K562 (cell line): ENCODE data around the gene HSPA1B. TPM values are rescaled to one million over a fixed set of nuclear protein-coding genes. Genes with fewer than 3 reads are reported as not detected.

Source experiments
- CREB1 ChIP-seq, 2 experiments: sonication (generic) in 1 of 2; formaldehyde crosslinking in 1 of 2; IDR thresholded peaks; 2 replicates each; pipeline versions ENCODE4 v1.6.1 to v1.8.0; 2012 to 2022; ENCODE audit warnings: inconsistent platforms in 1 of 2, mild to moderate bottlenecking in 1 of 2, missing genetic modification reagents in 1 of 2, moderate library complexity in 1 of 2
- MCM7 ChIP-seq, 2 experiments: fragments of 450-650 bp; IDR thresholded peaks; 2 replicates each; pipeline ENCODE4 v1.6.1; 2016 to 2018
- NR4A1 ChIP-seq, 2 experiments: fragments of 250-450 bp in 1 of 2; fragments of 450-650 bp in 1 of 2; sonication (Bioruptor Pico) in 1 of 2; IDR thresholded peaks; 2 replicates each; pipeline versions ENCODE4 v1.4.0 to v1.6.1; 2016 to 2020; ENCODE audit warnings: mild to moderate bottlenecking in 2 of 2, missing compliant biosample characterization in 1 of 2, missing genetic modification characterization in 1 of 2, moderate library complexity in 1 of 2
- POLR2AphosphoS2 ChIP-seq: IDR thresholded peaks from 2 replicates; pipeline ENCODE4 v1.6.1; 2012; ENCODE audit warnings: low read length, improper control_type of control experiment
- RAD21 ChIP-seq, 2 experiments: fragments of 250-450 bp in 1 of 2; fragments of 450-650 bp in 1 of 2; sonication (Bioruptor Pico) in 1 of 2; formaldehyde crosslinking in 1 of 2; IDR thresholded peaks in 1 of 2; conservative IDR thresholded peaks in 1 of 2; 2 replicates each; pipeline versions ENCODE4 v1.4.0 to v1.8.0; 2020 to 2022; ENCODE audit warnings: mild to moderate bottlenecking in 2 of 2, moderate library complexity in 1 of 2
- RFX7 ChIP-seq: fragments of 250-450 bp; sonication (Bioruptor Pico); IDR thresholded peaks from 2 replicates; pipeline ENCODE4 v1.5.1; 2021; ENCODE audit warnings: mild to moderate bottlenecking
- TBP ChIP-seq: optimal IDR thresholded peaks from 2 replicates; pipeline ENCODE3; 2011; ENCODE audit warnings: low read depth, low read length, improper control_type of control experiment
- ZBTB7A ChIP-seq: IDR thresholded peaks from 2 replicates; pipeline ENCODE4 v1.6.1; 2011; ENCODE audit warnings: low read depth, mild to moderate bottlenecking, low read length, moderate library complexity, borderline replicate concordance; ENCODE audit not compliant: control insufficient read depth
- ZFP1 ChIP-seq: fragments of 450-650 bp; formaldehyde crosslinking; IDR thresholded peaks from 2 replicates; pipeline ENCODE4 v1.4.0; 2020; ENCODE audit warnings: mild to moderate bottlenecking, mixed read lengths
- ZNF444 ChIP-seq: fragments of 250-450 bp; sonication (Bioruptor Pico); IDR thresholded peaks from 2 replicates; pipeline ENCODE4 v1.4.0; 2020; ENCODE audit warnings: mild to moderate bottlenecking, moderate library complexity
- polyA plus RNA-seq, 8 experiments: library from polyadenylated mRNA; depleted of rRNA in 4 of 8; stranded (reverse) in 5 of 8; unstranded in 3 of 8; fragments of >200 nt; fragmentation: Nextera tagmentation in 2 of 8; fragmentation: Illumina TruSeq in 1 of 8; extraction: Ambion mirVana in 2 of 8; extraction: Trizol in 1 of 8; gene quantifications; 2 replicates each; pipeline versions ENCODE4 v1.2.1 to v1.2.3, GENCODE V29; 2011 to 2014; ENCODE audit warnings: inconsistent platforms in 1 of 8, missing spikeins in 1 of 8
- total RNA-seq, 7 experiments: library from RNA; depleted of rRNA in 6 of 7; stranded (reverse); fragments of >200 nt in 6 of 7; fragmentation: Illumina TruSeq in 2 of 7; extraction: Trizol in 2 of 7; gene quantifications; 2 replicates each; pipeline versions ENCODE4 v1.2.1 to v1.2.3, GENCODE V29; 2011 to 2021; ENCODE audit warnings: low replicate concordance in 1 of 7
- TF ChIP-seq, protein P1 (sequence below): fragments of 450-650 bp; IDR thresholded peaks from 2 replicates; pipeline ENCODE4 v1.6.1; 2016; ENCODE audit warnings: antibody characterized with exemption
- TF ChIP-seq, protein P2 (sequence below): sonication (generic); formaldehyde crosslinking; IDR thresholded peaks from 2 replicates; pipeline ENCODE4 v1.8.1; 2023; ENCODE audit warnings: mild to moderate bottlenecking, missing genetic modification reagents
- TF ChIP-seq, protein P3 (sequence below): fragments of 250-450 bp; sonication (Bioruptor Pico); IDR thresholded peaks from 2 replicates; pipeline ENCODE4 v1.5.0; 2021
- TF ChIP-seq, protein P4 (sequence below), 2 experiments: fragments of 150-350 bp in 1 of 2; IDR thresholded peaks; 2 replicates each; pipeline ENCODE4 v1.6.1; 2012 to 2016; ENCODE audit warnings: low read depth in 2 of 2, low read length in 2 of 2, mild to moderate bottlenecking in 1 of 2, moderate library complexity in 1 of 2
- TF ChIP-seq, protein P5 (sequence below): fragments of 250-450 bp; sonication (Bioruptor Pico); IDR thresholded peaks from 2 replicates; pipeline ENCODE4 v1.5.0; 2020; ENCODE audit warnings: mild to moderate bottlenecking, borderline replicate concordance

The HSPA1B gene
- total and polyA plus RNA-seq, 9 of the 15 experiments (the other 6 are each of a cell fraction or from before 2014, with no cell fraction given): 0.27 to 227 (median 51.2) TPM

DNA sequence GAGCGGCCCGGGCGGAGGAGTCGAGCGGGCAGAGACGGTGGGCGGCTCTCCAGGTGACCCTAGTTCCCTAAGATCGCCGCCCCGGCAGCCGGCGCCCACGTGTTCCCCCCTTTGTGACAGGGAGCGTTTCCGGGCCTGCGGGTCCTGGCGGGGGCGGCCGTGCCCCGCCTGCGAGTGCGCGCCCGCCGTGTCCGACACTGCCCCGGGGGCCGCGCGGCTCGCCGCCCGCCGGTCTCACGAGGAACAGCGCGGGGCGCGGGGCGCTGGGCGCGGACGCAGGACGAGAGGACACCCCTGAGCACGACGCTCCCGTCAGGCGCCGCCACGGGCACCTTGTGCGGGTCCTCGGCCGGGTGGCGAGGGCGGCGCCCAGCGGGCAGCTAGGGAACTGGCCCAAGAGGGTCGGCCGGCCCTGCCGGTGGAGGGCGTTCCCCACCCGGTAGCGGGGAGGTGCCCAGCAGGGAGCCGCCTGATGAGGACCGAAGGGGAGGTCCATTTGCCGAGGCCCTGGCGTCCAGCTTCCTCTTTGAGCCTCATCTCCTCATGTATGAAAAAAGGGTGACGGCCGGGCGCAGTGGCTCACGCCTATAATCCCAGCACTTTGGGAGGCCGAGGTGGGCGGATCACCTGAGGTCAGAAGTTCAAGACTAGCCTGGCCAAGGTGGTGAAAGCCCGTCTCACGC lies 31.8 kb upstream of the HSPA1B start, which contains the start of gene VARS1 (continued):
- TF ChIP-seq, protein P1, sequence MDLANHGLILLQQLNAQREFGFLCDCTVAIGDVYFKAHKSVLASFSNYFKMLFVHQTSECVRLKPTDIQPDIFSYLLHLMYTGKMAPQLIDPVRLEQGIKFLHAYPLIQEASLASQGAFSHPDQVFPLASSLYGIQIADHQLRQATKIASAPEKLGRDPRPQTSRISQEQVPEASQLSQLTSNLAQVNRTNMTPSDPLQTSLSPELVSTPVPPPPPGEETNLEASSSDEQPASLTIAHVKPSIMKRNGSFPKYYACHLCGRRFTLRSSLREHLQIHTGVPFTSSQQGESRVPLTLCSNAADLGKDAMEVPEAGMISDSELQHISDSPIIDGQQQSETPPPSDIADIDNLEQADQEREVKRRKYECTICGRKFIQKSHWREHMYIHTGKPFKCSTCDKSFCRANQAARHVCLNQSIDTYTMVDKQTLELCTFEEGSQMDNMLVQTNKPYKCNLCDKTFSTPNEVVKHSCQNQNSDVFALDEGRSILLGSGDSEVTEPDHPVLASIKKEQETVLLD: peak; percentile 89
- TF ChIP-seq, protein P2, sequence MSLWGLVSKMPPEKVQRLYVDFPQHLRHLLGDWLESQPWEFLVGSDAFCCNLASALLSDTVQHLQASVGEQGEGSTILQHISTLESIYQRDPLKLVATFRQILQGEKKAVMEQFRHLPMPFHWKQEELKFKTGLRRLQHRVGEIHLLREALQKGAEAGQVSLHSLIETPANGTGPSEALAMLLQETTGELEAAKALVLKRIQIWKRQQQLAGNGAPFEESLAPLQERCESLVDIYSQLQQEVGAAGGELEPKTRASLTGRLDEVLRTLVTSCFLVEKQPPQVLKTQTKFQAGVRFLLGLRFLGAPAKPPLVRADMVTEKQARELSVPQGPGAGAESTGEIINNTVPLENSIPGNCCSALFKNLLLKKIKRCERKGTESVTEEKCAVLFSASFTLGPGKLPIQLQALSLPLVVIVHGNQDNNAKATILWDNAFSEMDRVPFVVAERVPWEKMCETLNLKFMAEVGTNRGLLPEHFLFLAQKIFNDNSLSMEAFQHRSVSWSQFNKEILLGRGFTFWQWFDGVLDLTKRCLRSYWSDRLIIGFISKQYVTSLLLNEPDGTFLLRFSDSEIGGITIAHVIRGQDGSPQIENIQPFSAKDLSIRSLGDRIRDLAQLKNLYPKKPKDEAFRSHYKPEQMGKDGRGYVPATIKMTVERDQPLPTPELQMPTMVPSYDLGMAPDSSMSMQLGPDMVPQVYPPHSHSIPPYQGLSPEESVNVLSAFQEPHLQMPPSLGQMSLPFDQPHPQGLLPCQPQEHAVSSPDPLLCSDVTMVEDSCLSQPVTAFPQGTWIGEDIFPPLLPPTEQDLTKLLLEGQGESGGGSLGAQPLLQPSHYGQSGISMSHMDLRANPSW (CRISPR knock-in tag): peak; percentile 92
- TF ChIP-seq ZFP1 (no peak), ZNF444 (CRISPR knock-in tag) (no peak), MCM7 (IDR thresholded peaks at IDR 0.05) (no peak), RAD21 (CRISPR knock-in tag; conservative IDR thresholded peaks at IDR 0.05 in 1 of 2, IDR thresholded peaks at IDR 0.05 in 1 of 2) (peak; percentile 99 to 100), TBP (peak; percentile 74), RFX7 (no peak), NR4A1 (CRISPR knock-in tag; IDR thresholded peaks at IDR 0.05) (no peak), NR4A1 (tag; IDR thresholded peaks at IDR 0.05) (peak; percentile 93), CREB1 (IDR thresholded peaks at IDR 0.05) (peak; percentile 56; the same call in 1 of the 2 replicates), CREB1 (CRISPR knock-in tag; IDR thresholded peaks at IDR 0.05) (peak; percentile 9; the same call in 1 of the 2 replicates), ZBTB7A (peak; percentile 99), POLR2AphosphoS2 (peak; percentile 83; the same call in 1 of the 2 replicates)
- TF ChIP-seq, protein P3, sequence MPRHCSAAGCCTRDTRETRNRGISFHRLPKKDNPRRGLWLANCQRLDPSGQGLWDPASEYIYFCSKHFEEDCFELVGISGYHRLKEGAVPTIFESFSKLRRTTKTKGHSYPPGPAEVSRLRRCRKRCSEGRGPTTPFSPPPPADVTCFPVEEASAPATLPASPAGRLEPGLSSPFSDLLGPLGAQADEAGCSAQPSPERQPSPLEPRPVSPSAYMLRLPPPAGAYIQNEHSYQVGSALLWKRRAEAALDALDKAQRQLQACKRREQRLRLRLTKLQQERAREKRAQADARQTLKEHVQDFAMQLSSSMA (CRISPR knock-in tag): peak; percentile 95
- TF ChIP-seq, protein P4, sequence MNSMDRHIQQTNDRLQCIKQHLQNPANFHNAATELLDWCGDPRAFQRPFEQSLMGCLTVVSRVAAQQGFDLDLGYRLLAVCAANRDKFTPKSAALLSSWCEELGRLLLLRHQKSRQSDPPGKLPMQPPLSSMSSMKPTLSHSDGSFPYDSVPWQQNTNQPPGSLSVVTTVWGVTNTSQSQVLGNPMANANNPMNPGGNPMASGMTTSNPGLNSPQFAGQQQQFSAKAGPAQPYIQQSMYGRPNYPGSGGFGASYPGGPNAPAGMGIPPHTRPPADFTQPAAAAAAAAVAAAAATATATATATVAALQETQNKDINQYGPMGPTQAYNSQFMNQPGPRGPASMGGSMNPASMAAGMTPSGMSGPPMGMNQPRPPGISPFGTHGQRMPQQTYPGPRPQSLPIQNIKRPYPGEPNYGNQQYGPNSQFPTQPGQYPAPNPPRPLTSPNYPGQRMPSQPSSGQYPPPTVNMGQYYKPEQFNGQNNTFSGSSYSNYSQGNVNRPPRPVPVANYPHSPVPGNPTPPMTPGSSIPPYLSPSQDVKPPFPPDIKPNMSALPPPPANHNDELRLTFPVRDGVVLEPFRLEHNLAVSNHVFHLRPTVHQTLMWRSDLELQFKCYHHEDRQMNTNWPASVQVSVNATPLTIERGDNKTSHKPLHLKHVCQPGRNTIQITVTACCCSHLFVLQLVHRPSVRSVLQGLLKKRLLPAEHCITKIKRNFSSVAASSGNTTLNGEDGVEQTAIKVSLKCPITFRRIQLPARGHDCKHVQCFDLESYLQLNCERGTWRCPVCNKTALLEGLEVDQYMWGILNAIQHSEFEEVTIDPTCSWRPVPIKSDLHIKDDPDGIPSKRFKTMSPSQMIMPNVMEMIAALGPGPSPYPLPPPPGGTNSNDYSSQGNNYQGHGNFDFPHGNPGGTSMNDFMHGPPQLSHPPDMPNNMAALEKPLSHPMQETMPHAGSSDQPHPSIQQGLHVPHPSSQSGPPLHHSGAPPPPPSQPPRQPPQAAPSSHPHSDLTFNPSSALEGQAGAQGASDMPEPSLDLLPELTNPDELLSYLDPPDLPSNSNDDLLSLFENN (IDR thresholded peaks at IDR 0.05; ENCODE audit: low read depth in 2 of 2, low read length in 2 of 2): no peak
- TF ChIP-seq, protein P5, sequence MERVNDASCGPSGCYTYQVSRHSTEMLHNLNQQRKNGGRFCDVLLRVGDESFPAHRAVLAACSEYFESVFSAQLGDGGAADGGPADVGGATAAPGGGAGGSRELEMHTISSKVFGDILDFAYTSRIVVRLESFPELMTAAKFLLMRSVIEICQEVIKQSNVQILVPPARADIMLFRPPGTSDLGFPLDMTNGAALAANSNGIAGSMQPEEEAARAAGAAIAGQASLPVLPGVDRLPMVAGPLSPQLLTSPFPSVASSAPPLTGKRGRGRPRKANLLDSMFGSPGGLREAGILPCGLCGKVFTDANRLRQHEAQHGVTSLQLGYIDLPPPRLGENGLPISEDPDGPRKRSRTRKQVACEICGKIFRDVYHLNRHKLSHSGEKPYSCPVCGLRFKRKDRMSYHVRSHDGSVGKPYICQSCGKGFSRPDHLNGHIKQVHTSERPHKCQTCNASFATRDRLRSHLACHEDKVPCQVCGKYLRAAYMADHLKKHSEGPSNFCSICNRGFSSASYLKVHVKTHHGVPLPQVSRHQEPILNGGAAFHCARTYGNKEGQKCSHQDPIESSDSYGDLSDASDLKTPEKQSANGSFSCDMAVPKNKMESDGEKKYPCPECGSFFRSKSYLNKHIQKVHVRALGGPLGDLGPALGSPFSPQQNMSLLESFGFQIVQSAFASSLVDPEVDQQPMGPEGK (CRISPR knock-in tag): no peak
